Lower leg skin (tissue), 4 donors: ENCODE data around the gene AUTS2. TPM values are rescaled to one million over a fixed set of nuclear protein-coding genes. Genes with fewer than 3 reads are reported as not detected.
A peak's percentile ranks its signal among the peaks of the same experiment; 100 is the strongest.

Experiments used
- DNase-seq, 2 donors: peaks; one replicate each; pipeline ENCODE4 v3.0.0-alpha.2; 2019; ENCODE audit warnings: low spot score in 2 of 2
- H3K4me3 ChIP-seq: fragments of 200-600 bp; sonication (generic); 2 replicates; pipeline ENCODE4 v1.5.1; 2017; ENCODE audit warnings: mild to moderate bottlenecking, low read depth; ENCODE audit not compliant: poor library complexity, severe bottlenecking
- CTCF ChIP-seq, 3 donors: fragments of 450-650 bp; IDR thresholded peaks; one replicate each; pipeline ENCODE4 v1.5.1; 2016; ENCODE audit warnings: antibody characterized with exemption in 3 of 3, mild to moderate bottlenecking in 3 of 3, moderate library complexity in 2 of 3
- POLR2A ChIP-seq, 2 donors: fragments of 450-650 bp; IDR thresholded peaks; one replicate each; pipeline ENCODE4 v1.6.1; 2016 to 2017; ENCODE audit warnings: antibody characterized with exemption in 2 of 2, mild to moderate bottlenecking in 1 of 2, moderate library complexity in 1 of 2
- WGBS, 2 donors: methylation state at CpG; one replicate each; pipeline ENCODE4 v1.1.5; 2018; 5-methylcytosine and 5-hydroxymethylcytosine counted together
- intact Hi-C: fragments of 100-400 bp; cut with DNase I; formaldehyde crosslinking; loops from one replicate; pipeline ENCODE4 v1.15.0; 2023; ENCODE audit warnings: low total_unique reads
- total RNA-seq, 4 donors: library from RNA; depleted of rRNA; stranded (reverse); fragments of >200 nt; gene quantifications; one replicate each; pipeline ENCODE4 v1.1.0, GENCODE V29; 2016

Gene AUTS2
- total RNA-seq, result 10 to 100 TPM; 30.8 to 41.9 (median 40.5) TPM

GRCh38 chr7:69598081-69598486, at the start of gene AUTS2:
Gene AUTS2 (plus strand): TSS chr7:69598475. CDS start chr7:69599654, 1,179 bp downstream.
- DNase-seq, result peak; percentile 84 to 96
- intact Hi-C loops, result no loop called here
- 3% methylated on average over 6 of the region's 63 CpGs; no CpG with 5 or more reads in 1 of the 2 donors for WGBS, 2 donors
- peak within 1 kb of the TSS; percentile 95 for H3K4me3 ChIP-seq
- TF ChIP-seq POLR2A (IDR thresholded peaks at IDR 0.05) (no peak), CTCF (IDR thresholded peaks at IDR 0.05) (no peak)

- DNase-seq, result no peak
- no peak for TF ChIP-seq POLR2A (IDR thresholded peaks at IDR 0.05)
- TF ChIP-seq CTCF (IDR thresholded peaks at IDR 0.05), result no peak
- WGBS, 2 donors, result 54 to 59% methylated on average over 6 of the region's 6 CpGs
- intact Hi-C loops, result no loop called here
- no peak overlapping the region for H3K4me3 ChIP-seq
These were observed 47.3 kb upstream of the AUTS2 start for GRCh38 chr7:69550991-69551390.

GRCh38 chr7:69553190-69553589, 45.1 kb upstream of the AUTS2 start:
- no peak for TF ChIP-seq POLR2A (IDR thresholded peaks at IDR 0.05)
- no peak for TF ChIP-seq CTCF (IDR thresholded peaks at IDR 0.05)
- intact Hi-C loops, result no loop called here
- WGBS, 2 donors, result 71 to 90% methylated on average over 1 of the region's 1 CpG
- DNase-seq, result no peak
- H3K4me3 ChIP-seq, result no peak overlapping the region

GRCh38 chr7:69561266-69561960, 36.9 kb upstream of the AUTS2 start:
- intact Hi-C loops, result no loop called here
- no peak overlapping the region for H3K4me3 ChIP-seq
- 39 to 47% methylated on average over 8 of the region's 8 CpGs for WGBS, 2 donors
- TF ChIP-seq POLR2A (IDR thresholded peaks at IDR 0.05) (no peak), CTCF (IDR thresholded peaks at IDR 0.05) (no peak)
- DNase-seq, result no peak

- intact Hi-C loops, result no loop called here
- 33 to 38% methylated on average over 7 of the region's 7 CpGs for WGBS, 2 donors
- TF ChIP-seq POLR2A (IDR thresholded peaks at IDR 0.05) (no peak), CTCF (IDR thresholded peaks at IDR 0.05) (no peak)
- peak in 1 of 2 donors; percentile 17 for DNase-seq
- H3K4me3 ChIP-seq, result no peak overlapping the region
These were observed 33.5 kb upstream of the AUTS2 start for GRCh38 chr7:69564454-69565417.
